HepG2 (cell line): ENCODE results near the gene SPSB2. TPM values are rescaled to one million over a fixed set of nuclear protein-coding genes. Genes with fewer than 3 reads are reported as not detected.
A peak's percentile ranks its signal among the peaks of the same experiment; 100 is the strongest.

Source experiments
- NKX3-1 ChIP-seq: sonication (generic); formaldehyde crosslinking; IDR thresholded peaks from 2 replicates; pipeline ENCODE4 v1.5.0; 2020; ENCODE audit warnings: missing genetic modification reagents
- RBFOX2 ChIP-seq: fragments of 200-400 bp; formaldehyde crosslinking; IDR thresholded peaks from 2 replicates; pipeline ENCODE4 v1.6.1; 2017; ENCODE audit warnings: low read depth, mild to moderate bottlenecking, low read length
- TBX2 ChIP-seq: sonication (generic); formaldehyde crosslinking; IDR thresholded peaks from 2 replicates; pipeline ENCODE4 v1.5.0; 2020; ENCODE audit warnings: missing genetic modification reagents, mild to moderate bottlenecking, borderline replicate concordance
- ZNF350 ChIP-seq: sonication (generic); formaldehyde crosslinking; IDR thresholded peaks from 2 replicates; pipeline ENCODE4 v1.4.0; 2020; ENCODE audit warnings: mild to moderate bottlenecking, low read depth, missing genetic modification reagents, borderline replicate concordance
- ZNF570 ChIP-seq: sonication (generic); formaldehyde crosslinking; IDR thresholded peaks from 2 replicates; pipeline ENCODE4 v1.4.0; 2020; ENCODE audit warnings: mild to moderate bottlenecking, missing genetic modification reagents, borderline replicate concordance
- ZNF607 ChIP-seq: sonication (generic); formaldehyde crosslinking; IDR thresholded peaks from 2 replicates; pipeline ENCODE4 v1.5.1; 2020; ENCODE audit warnings: missing genetic modification reagents, mild to moderate bottlenecking, borderline replicate concordance
- ZNF773 ChIP-seq: sonication (generic); formaldehyde crosslinking; IDR thresholded peaks from 2 replicates; pipeline ENCODE4 v1.4.0; 2020; ENCODE audit warnings: missing genetic modification reagents, borderline replicate concordance
- ZZZ3 ChIP-seq: sonication (generic); formaldehyde crosslinking; IDR thresholded peaks from 2 replicates; pipeline ENCODE4 v1.4.0; 2020; ENCODE audit warnings: missing genetic modification reagents, mild to moderate bottlenecking, borderline replicate concordance
- polyA plus RNA-seq, 8 experiments: library from polyadenylated mRNA; depleted of rRNA in 3 of 8; stranded (reverse) in 7 of 8; unstranded in 1 of 8; fragments of >200 nt; fragmentation: Illumina TruSeq in 4 of 8; extraction: Trizol in 4 of 8; gene quantifications; 2 replicates each; pipeline versions ENCODE4 v1.2.1 to v1.2.3, GENCODE V29; 2011 to 2016; ENCODE audit warnings: low read depth in 4 of 8, missing spikeins in 1 of 8, mixed read lengths in 1 of 8; ENCODE audit not compliant: insufficient read depth in 1 of 8
- total RNA-seq, 5 experiments: library from RNA; depleted of rRNA; stranded (reverse); fragments of >200 nt; fragmentation: Illumina TruSeq; extraction: Trizol; gene quantifications; 2 replicates each; pipeline ENCODE4 v1.2.3, GENCODE V29; 2016; ENCODE audit warnings: low read depth in 1 of 5
- TF ChIP-seq, protein P1 (sequence below): sonication (generic); formaldehyde crosslinking; conservative IDR thresholded peaks from 2 replicates; pipeline ENCODE4 v1.8.1; 2023; ENCODE audit warnings: missing genetic modification reagents
- TF ChIP-seq, protein P2 (sequence below): sonication (generic); formaldehyde crosslinking; IDR thresholded peaks from 2 replicates; pipeline ENCODE4 v1.5.0; 2020; ENCODE audit warnings: missing genetic modification reagents
- TF ChIP-seq, protein P3 (sequence below): sonication (generic); formaldehyde crosslinking; IDR thresholded peaks from 2 replicates; pipeline ENCODE4 v1.8.0; 2022; ENCODE audit warnings: mild to moderate bottlenecking, missing genetic modification reagents, borderline replicate concordance
- TF ChIP-seq, protein P4 (sequence below): sonication (generic); formaldehyde crosslinking; IDR thresholded peaks from 2 replicates; pipeline ENCODE4 v1.4.0; 2020; ENCODE audit warnings: missing genetic modification reagents; ENCODE audit errors: not compliant biosample characterization

Gene SPSB2
- total and polyA plus RNA-seq, 2 of the 13 experiments (the other 11 are each of a cell fraction or from before 2014, with no cell fraction given): 2.0 to 6.2 TPM

DNA sequence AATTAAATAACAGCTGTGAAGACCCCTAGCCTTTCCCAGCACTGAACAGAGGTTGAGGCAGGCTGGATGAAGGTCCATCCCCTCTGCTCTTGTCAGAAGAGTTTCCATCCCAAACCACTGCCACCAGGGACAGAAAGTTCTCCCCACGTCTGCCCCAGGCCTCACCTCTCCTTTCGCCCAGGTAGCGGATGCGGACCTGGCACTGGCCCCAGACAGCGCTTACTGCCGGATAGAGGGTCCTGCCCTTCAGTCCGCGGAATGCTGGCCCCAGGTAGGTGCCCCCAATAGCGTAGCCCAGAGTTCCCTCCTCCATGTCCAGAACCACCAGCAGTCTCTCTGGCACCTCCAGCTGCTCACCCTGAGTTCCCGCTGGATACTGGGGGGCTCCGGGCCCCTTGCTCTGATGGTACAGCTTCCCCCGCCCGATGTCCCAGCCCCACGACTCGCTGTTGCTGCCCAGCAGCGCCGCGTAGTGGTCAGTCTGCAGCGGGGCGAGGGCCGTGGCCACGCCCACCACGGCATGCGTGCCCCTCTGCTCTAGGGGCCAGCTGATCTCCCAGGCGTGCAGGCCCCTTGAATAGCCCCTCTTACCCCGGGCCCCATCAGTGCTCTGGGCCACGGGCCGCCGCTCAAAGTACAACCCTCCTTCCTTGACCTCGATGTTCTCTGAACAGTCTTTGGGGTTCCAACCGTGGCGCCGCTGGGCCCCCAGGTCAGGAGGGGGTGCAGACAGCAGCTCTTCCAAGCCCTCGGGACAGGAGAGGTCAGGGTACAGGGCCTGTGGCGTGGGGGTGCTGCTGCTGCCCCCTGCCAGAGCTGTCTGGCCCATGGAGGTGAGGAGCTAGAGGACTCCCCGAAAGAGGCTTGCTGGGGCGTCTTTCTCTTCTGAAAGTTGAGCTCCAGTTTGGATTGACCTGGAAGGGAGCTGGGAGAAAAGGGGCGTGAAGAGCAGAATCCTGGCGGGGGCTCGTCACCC lies 742 bp downstream of the SPSB2 start (continued):
- TF ChIP-seq, protein P1, sequence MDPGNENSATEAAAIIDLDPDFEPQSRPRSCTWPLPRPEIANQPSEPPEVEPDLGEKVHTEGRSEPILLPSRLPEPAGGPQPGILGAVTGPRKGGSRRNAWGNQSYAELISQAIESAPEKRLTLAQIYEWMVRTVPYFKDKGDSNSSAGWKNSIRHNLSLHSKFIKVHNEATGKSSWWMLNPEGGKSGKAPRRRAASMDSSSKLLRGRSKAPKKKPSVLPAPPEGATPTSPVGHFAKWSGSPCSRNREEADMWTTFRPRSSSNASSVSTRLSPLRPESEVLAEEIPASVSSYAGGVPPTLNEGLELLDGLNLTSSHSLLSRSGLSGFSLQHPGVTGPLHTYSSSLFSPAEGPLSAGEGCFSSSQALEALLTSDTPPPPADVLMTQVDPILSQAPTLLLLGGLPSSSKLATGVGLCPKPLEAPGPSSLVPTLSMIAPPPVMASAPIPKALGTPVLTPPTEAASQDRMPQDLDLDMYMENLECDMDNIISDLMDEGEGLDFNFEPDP (CRISPR knock-in tag): no peak
- TF ChIP-seq ZNF350 (CRISPR knock-in tag): peak; percentile 77
- peak; percentile 88 for TF ChIP-seq RBFOX2
- 0 out of 2 replicates have a peak, but pooled peaks have one; percentile 31 for TF ChIP-seq ZNF607 (CRISPR knock-in tag)
- TF ChIP-seq TBX2 (CRISPR knock-in tag): peak; percentile 47
- TF ChIP-seq NKX3-1: peak; percentile 73; the same call in 1 of the 2 replicates
- peak; percentile 63; the same call in 1 of the 2 replicates for TF ChIP-seq ZZZ3 (CRISPR knock-in tag)
- TF ChIP-seq, protein P2, sequence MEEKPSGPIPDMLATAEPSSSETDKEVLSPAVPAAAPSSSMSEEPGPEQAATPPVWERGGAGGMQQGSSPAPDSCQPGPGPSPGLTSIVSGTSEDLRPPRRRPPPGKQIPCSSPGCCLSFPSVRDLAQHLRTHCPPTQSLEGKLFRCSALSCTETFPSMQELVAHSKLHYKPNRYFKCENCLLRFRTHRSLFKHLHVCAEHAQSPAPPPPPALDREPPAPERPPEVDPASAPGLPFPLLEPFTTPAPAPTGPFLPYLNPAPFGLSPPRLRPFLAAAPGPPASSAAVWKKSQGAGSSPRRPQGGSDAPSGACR: no peak; the same call in 1 of the 2 replicates
- TF ChIP-seq ZNF570 (CRISPR knock-in tag): no peak
- TF ChIP-seq, protein P3, sequence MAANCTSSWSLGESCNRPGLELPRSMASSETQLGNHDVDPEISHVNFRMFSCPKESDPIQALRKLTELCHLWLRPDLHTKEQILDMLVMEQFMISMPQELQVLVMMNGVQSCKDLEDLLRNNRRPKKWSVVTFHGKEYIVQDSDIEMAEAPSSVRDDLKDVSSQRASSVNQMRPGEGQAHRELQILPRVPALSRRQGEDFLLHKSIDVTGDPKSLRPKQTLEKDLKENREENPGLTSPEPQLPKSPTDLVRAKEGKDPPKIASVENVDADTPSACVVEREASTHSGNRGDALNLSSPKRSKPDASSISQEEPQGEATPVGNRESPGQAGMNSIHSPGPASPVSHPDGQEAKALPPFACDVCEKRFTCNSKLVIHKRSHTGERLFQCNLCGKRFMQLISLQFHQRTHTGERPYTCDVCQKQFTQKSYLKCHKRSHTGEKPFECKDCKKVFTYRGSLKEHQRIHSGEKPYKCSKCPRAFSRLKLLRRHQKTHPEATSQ: no peak
- peak; percentile 48; the same call in 1 of the 2 replicates for TF ChIP-seq ZNF773 (CRISPR knock-in tag)
- TF ChIP-seq, protein P4, sequence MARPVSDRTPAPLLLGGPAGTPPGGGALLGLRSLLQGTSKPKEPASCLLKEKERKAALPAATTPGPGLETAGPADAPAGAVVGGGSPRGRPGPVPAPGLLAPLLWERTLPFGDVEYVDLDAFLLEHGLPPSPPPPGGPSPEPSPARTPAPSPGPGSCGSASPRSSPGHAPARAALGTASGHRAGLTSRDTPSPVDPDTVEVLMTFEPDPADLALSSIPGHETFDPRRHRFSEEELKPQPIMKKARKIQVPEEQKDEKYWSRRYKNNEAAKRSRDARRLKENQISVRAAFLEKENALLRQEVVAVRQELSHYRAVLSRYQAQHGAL (CRISPR knock-in tag): peak; percentile 77
